Neural crest cell (in vitro differentiated cells): Measurements from ENCODE around the gene DKK3. TPM values are rescaled to one million over a fixed set of nuclear protein-coding genes. Genes with fewer than 3 reads are reported as not detected.

ENCODE experiments used
- DNase-seq: peaks from one replicate; pipeline ENCODE4 v3.0.0; 2021; ENCODE audit warnings: low read depth, mixed read lengths, low spot score
- H3K27ac Mint-ChIP-seq: one replicate; pipeline ENCODE4 v1.8.0; 2021; ENCODE audit warnings: mild to moderate bottlenecking, mixed read lengths; ENCODE audit not compliant: unreplicated experiment
- H3K27me3 Mint-ChIP-seq: 2 replicates; pipeline ENCODE4 v1.8.0; 2021; ENCODE audit warnings: low read depth, mild to moderate bottlenecking, mixed read lengths
- H3K36me3 Mint-ChIP-seq: 2 replicates; pipeline ENCODE4 v1.8.0; 2021; ENCODE audit warnings: low read depth, mild to moderate bottlenecking, mixed read lengths
- H3K4me1 Mint-ChIP-seq: 2 replicates; pipeline ENCODE4 v1.8.0; 2021; ENCODE audit warnings: mixed read lengths
- H3K4me3 Mint-ChIP-seq: one replicate; pipeline ENCODE4 v1.8.0; 2021; ENCODE audit warnings: mild to moderate bottlenecking, mixed read lengths
- H3K9me3 Mint-ChIP-seq: 2 replicates; pipeline ENCODE4 v1.8.0; 2021; ENCODE audit warnings: mixed read lengths
- total RNA-seq: library from RNA; stranded (reverse); gene quantifications from 2 replicates; pipeline ENCODE4 v1.2.1, GENCODE V29; 2021
- TF ChIP-seq, protein P1 (sequence below): fragments of 200-600 bp; sonication (generic); conservative IDR thresholded peaks from 2 replicates; pipeline ENCODE4 v1.5.0; 2021; ENCODE audit warnings: antibody characterized with exemption, mild to moderate bottlenecking

The DKK3 gene
- total RNA-seq, 1 donor from 2014 or later: 21.0 TPM

DNA sequence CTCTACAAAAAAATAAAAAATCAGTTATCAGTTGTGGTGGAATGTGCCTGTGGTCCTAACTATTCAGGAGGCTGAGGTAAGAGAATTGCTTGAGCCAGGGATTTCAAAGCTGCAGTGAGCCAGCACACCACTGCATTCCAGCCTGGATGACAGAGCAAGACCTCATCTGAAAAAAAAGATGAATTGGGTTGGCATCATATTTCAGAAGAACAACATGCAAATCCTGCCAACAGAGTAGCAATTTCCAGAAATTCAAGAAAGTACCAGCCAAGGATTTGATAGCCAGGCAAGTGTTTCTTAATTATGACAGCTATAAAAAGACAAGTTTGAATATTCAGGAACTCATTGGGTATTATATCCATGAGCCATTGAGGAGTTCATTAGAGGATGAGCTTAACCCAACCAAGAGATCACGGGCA, 91.4 kb downstream of the DKK3 start:
- peak overlapping the region; percentile 2 for H3K27ac Mint-ChIP-seq
- peaks cover 19% of the 10 kb centered on the region for H3K4me1 Mint-ChIP-seq
- no peak overlapping the region for H3K4me3 Mint-ChIP-seq
- H3K27me3 Mint-ChIP-seq: no peaks in the 10 kb centered on the region
- TF ChIP-seq, protein P1, sequence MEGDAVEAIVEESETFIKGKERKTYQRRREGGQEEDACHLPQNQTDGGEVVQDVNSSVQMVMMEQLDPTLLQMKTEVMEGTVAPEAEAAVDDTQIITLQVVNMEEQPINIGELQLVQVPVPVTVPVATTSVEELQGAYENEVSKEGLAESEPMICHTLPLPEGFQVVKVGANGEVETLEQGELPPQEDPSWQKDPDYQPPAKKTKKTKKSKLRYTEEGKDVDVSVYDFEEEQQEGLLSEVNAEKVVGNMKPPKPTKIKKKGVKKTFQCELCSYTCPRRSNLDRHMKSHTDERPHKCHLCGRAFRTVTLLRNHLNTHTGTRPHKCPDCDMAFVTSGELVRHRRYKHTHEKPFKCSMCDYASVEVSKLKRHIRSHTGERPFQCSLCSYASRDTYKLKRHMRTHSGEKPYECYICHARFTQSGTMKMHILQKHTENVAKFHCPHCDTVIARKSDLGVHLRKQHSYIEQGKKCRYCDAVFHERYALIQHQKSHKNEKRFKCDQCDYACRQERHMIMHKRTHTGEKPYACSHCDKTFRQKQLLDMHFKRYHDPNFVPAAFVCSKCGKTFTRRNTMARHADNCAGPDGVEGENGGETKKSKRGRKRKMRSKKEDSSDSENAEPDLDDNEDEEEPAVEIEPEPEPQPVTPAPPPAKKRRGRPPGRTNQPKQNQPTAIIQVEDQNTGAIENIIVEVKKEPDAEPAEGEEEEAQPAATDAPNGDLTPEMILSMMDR: no peak
- H3K9me3 Mint-ChIP-seq: no peaks in the 10 kb centered on the region
- DNase-seq: no peak
- H3K36me3 Mint-ChIP-seq: peaks cover 2% of the 10 kb centered on the region

DNA sequence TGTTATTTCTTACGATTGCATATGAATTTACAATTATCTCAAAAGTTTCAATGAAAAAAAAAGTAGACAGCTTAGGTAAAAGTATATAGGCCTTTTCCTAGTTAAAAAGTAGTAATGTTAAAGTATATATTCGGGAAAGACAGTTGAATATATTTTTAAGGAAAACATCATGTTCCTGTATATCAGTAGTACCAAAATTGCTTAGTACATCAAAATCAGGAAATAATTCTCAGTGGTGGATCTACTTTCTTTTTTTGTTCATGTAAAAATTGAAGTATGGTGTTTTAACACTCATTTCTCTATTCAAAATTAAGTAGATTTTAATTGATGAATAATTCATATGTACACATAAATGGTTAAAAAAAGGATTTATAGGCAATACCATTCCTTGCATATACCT, 92.8 kb downstream of the DKK3 start:
- TF ChIP-seq, protein P1: no peak
- no peaks in the 10 kb centered on the region for H3K27me3 Mint-ChIP-seq
- no peak for DNase-seq
- peaks cover 19% of the 10 kb centered on the region for H3K4me1 Mint-ChIP-seq
- no peak overlapping the region for H3K27ac Mint-ChIP-seq
- H3K9me3 Mint-ChIP-seq: no peaks in the 10 kb centered on the region
- no peak overlapping the region for H3K4me3 Mint-ChIP-seq
- peaks cover 8% of the 10 kb centered on the region for H3K36me3 Mint-ChIP-seq

DNA sequence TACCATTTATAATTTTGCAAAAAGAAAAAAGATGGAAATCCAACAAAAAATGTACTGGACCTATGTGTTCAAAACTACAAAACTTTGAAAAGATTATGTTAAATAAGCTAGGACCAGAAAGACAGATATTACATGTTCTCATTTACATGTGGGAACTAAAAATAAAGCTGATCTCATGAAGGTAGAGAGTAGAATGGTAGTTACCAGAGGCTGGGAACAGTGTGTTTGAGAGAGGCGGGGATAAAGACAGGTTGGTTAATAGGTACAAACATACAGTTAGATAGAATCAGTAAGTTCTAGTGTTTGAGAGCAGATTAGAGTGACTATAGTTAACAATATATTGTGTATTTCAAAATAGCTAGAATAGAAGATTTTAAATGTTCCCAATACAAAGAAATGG, 95.0 kb downstream of the DKK3 start:
- DNase-seq: no peak
- no peak overlapping the region for H3K4me3 Mint-ChIP-seq
- no peaks in the 10 kb centered on the region for H3K27me3 Mint-ChIP-seq
- peaks cover 12% of the 10 kb centered on the region for H3K36me3 Mint-ChIP-seq
- TF ChIP-seq, protein P1: no peak
- H3K27ac Mint-ChIP-seq: peak overlapping the region; percentile 44
- peaks cover 19% of the 10 kb centered on the region for H3K4me1 Mint-ChIP-seq
- H3K9me3 Mint-ChIP-seq: no peaks in the 10 kb centered on the region

Other genes starting within 250 kb of the DKK3 start
- gene USP47, start 166.7 kb downstream of the DKK3 start, total RNA-seq: 58.9 and 59.4 TPM in 2 replicates
- gene MICAL2, start 102.0 kb upstream of the DKK3 start, total RNA-seq: 1.0 and 1.1 TPM in 2 replicates